Measurements from ENCODE around the gene SDK1.

Gene SDK1

GRCh38 chr7:4265676-4266075, 964.6 kb downstream of the SDK1 start:
- no peak for DNase-seq

GRCh38 chr7:4266270-4267040, 965.4 kb downstream of the SDK1 start:
- DNase-seq: no peak

GRCh38 chr7:4267341-4268039, 966.4 kb downstream of the SDK1 start:
- DNase-seq: no peak

GRCh38 chr7:4268040-4268965, 967.3 kb downstream of the SDK1 start:
- DNase-seq: no peak

GRCh38 chr7:4269086-4269485, 968.0 kb downstream of the SDK1 start:
- no peak for DNase-seq

- no peak for DNase-seq
Measured at GRCh38 chr7:4269746-4270145, 968.7 kb downstream of the SDK1 start.

- no peak for DNase-seq
Measured at GRCh38 chr7:4270268-4270667, 969.2 kb downstream of the SDK1 start.

- DNase-seq: no peak
Measured at GRCh38 chr7:4270941-4271715, 970.1 kb downstream of the SDK1 start.

GRCh38 chr7:4271716-4272015, 970.6 kb downstream of the SDK1 start:
- DNase-seq: no peak

GRCh38 chr7:4272141-4272540, 971.1 kb downstream of the SDK1 start:
- DNase-seq: no peak

GRCh38 chr7:4273566-4274230, 972.6 kb downstream of the SDK1 start:
- no peak for DNase-seq

- no peak for DNase-seq
Measured at GRCh38 chr7:4274286-4274685, 973.2 kb downstream of the SDK1 start.

- DNase-seq: no peak
Measured at GRCh38 chr7:4277936-4278335, 976.9 kb downstream of the SDK1 start.

- DNase-seq: no peak
Measured at GRCh38 chr7:4279216-4279615, 978.2 kb downstream of the SDK1 start.

- DNase-seq: no peak
Measured at GRCh38 chr7:4281231-4281993, 980.4 kb downstream of the SDK1 start.

GRCh38 chr7:4282434-4283223, 981.6 kb downstream of the SDK1 start:
- no peak for DNase-seq

- DNase-seq: no peak
Measured at GRCh38 chr7:4286351-4286750, 985.3 kb downstream of the SDK1 start.

- DNase-seq: no peak
Measured at GRCh38 chr7:4288791-4289394, 987.8 kb downstream of the SDK1 start.

GRCh38 chr7:4297165-4297917, 996.3 kb downstream of the SDK1 start:
- DNase-seq: no peak

GRCh38 chr7:4297918-4298219, 996.8 kb downstream of the SDK1 start:
- DNase-seq: no peak

All from eye (tissue), 1 donor.